CD4-positive, alpha-beta T cell treated with Interleukin-12 subunit alpha and Interleukin-12 subunit beta, for 1 hour (primary cell): ENCODE results near the gene SBF1.

Experiments
- DNase-seq: peaks from one replicate; pipeline ENCODE4 v3.0.0-alpha.2; 2020

Gene SBF1

GRCh38 chr22:50485221-50486131 lies 10.6 kb upstream of the SBF1 start:
- DNase-seq, result no peak

GRCh38 chr22:50483977-50484853 lies 9.4 kb upstream of the SBF1 start:
- no peak for DNase-seq

GRCh38 chr22:50483556-50483955 lies 8.7 kb upstream of the SBF1 start:
- no peak for DNase-seq

DNA sequence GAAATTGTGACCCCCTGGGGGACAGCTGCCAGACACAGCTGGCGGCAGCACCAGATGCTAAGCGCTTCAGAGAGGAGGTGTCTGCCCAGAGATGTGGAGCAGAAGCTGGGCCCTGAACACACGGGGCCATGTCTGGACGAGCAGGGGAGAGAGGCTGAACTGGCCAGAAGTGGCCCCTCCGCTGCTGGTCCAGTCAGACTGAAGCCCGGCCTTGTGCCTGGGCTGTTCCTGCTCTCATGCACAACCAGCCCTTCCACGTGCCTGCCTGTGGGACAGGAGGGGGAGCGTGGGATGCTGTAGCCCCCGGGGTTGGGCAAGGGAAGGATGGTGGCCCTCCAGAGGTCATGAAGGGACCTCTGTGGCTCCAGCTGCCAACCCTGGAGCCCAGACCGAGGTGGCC lies 8.3 kb upstream of the SBF1 start:
- DNase-seq, result no peak

DNA sequence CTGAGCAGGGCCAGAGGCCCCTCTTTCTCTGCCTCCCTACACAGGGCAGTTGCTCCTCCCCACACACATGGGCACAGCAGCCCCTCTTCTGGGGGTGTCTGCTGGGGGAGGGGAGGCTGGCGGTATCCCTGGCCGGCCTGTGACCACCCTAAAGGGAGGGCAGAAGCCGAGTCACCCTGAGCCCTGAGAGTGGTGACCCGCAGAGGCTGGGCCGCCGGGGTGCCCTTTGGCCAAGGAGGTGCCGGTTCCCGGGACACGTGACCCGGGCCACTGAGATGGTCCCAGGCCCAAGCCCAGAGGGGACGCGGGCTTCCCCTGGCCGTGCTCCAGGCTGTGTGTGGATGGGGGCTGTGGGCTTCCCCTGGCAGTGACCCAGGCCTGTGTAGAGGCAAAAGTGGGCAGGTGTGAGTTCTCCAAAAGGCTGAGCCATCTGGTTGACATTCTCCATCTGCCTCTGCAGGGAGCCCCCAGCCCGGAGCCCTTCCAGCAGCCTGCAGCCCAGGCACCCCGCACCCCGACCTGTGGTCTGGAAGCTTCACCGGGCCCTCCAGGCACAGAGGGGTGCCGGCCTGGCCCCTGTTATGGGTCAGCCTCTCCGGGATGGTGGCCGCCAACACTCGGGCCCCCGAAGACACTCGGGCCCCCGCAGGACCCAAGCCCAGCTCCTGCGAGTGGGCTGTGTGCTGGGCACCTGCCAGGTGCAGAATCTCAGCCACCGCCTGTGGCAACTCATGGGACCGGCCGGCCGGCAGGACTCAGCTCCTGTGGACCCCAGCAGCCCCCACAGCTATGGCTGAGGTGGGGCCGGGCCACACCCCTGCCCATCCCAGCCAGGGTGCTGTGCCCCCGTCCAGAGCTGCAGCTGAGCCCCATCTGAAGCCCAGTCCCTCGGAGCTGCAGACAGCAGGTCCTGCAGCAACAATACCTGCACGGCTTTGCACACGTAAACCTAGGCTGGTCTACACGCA lies 7.6 kb upstream of the SBF1 start:
- no peak for DNase-seq

DNA sequence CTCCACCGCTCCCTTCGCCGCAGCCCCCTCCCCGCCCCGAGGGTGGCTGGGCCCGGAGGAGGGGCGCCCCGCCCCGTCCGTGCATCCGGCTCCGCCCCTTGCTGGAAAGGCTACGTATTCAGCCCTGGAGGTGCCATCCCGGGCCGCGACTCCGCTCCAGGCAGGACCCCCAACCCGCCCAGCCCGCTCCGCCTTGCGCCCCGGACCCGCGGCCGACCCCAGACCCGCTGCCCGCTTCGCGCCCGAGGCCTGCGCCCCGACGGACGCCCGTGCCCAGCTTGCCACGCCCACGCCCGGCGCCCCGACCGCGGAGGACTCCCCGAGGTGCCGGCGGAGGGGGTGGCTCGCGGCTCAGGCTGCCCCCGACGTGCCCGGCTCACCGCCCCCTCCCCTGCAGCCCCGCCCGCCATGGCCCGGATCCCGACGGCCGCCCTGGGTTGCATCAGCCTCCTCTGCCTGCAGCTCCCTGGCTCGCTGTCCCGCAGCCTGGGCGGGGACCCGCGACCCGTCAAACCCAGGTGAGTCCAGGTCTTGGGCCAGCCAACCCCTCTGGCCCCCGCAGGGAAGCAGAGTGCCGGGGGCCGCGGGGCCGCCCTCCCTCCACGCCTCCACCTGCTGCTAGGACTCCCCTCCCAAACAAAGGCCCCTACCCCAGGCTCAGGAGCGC lies 6.7 kb upstream of the SBF1 start, which contains the start of gene ADM2:
Gene ADM2 (plus strand): TSS at position 104 of the 667 bp plus-strand sequence. CDS start 305 bp downstream, at position 409.
- peak; percentile 74 for DNase-seq

DNA sequence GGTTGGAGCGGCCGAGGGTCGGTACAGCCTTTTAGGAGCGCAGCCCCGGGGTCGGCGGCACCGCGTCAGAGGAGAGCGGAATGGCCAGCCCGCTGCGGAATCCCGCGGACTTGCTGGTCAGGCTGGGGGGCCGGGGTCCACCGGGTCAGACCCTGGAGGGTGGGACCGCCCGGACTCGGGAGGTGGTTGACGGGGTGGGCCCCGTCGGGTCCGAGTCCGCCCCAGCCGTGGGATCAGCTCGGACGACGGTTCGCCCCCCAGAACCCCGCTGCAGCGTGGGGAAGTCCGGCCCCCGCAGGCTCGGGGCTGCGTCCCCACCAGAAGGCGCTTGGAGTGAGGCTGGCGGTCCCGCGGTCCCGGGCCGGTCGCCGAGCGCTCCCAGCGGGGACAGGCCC lies 6.2 kb upstream of the SBF1 start:
- DNase-seq, result no peak

GRCh38 chr22:50479721-50480120 lies 4.9 kb upstream of the SBF1 start:
- DNase-seq, result no peak

DNA sequence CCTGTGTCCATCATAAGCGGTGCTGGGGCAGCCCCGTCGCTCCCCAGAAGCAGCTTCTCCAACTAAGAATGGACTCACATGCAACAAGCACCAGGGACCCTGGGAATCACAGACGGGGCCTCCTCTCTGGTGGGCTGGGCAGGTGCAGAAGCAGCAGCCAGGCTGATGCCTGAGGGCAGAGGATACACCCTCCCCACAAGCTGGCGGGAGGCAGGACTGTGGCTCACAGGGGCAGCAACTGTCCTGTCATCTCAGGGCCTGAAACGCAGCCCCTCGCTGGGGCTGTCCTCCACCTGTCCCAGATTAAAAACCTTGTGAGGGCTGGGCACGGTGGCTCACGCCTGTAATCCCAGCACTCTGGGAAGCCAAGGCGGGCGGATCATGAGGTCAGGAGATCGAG lies 3.1 kb upstream of the SBF1 start:
- no peak for DNase-seq

- DNase-seq, result no peak
Observed at GRCh38 chr22:50476868-50477267, 2.0 kb upstream of the SBF1 start.

DNA sequence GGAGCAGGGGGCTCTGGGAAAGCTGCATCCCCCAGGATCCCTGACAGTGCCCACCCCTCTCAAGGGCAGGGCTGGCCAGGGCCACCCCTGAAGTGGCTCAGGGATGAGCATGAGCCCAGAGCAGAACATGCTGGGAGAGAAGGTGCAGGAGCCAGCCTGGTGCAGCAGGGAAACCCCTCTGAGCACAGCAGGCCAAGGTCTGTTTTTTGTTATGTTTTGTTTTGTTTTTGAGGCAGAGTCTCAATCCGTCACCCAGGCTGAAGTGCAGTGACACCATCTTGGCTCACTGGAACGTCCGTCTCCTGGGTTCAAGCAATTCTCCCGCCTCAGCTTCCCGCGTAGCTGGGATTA lies 792 bp upstream of the SBF1 start:
- no peak for DNase-seq

- DNase-seq, result peak; percentile 22
Observed at GRCh38 chr22:50473855-50474671, 772 bp downstream of the SBF1 start.

DNA sequence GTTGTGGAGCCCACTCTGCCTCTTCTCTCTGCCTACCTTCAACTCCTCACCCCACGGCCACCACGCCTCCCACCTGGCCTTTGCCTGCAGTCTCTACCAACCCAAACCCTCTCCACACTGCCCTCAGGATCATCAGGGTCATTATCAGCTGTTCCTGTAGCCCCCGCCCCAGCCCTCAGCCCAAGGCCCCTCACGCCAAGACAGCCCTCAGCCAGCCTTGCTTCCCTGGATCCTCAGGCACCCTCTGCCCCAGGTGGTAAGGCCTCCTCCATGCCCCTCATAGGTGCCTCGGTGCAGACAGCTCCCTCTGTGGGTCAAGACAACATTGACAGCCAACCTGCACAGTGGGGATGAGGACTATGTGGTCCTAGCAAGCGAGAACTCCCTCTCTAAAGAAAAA lies 1.7 kb downstream of the SBF1 start:
- DNase-seq, result peak; percentile 68

DNA sequence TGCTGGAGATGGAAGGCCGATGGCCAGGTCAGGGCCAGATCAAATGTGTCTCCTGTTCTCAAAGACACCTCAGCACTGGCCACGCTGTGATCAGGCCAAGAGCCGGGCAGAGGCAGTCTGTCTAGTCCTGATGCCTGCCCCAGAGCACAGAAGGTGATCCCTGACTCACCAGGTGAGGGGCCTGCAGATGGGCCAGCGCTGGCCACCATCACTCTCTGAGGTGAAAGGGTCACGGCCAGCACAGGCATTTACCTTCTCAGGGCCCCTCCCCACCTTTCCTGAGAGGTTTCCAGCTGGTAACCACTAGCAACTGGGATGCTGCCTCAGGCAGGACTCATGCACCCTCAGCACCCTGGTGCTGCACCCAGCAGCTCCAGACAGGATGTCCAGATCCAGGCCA lies 2.9 kb downstream of the SBF1 start:
- no peak for DNase-seq

GRCh38 chr22:50471197-50471847 lies 3.5 kb downstream of the SBF1 start:
- DNase-seq, result no peak

DNA sequence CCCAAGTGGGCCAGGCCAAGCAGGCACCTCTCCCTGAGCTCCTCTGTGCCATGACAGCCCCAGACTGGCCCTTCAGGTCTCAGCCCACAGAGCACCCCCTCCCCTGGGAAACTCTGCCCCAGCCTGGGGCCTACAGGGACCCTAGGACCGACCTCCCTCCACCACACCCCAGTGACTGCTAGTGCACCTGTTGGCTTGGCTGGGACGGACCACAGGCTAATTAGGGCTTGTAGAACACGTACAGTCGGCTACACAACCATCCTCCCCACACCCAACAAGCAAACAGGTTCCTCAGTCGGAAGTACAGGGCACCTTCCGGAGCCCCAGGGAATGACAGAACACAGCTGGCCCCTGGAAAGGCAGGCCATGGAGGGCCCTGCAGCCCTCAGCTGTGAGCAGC lies 4.3 kb downstream of the SBF1 start:
- no peak for DNase-seq

- DNase-seq, result peak; percentile 98
Observed at GRCh38 chr22:50469377-50470305, 5.2 kb downstream of the SBF1 start.

GRCh38 chr22:50468626-50469025 lies 6.2 kb downstream of the SBF1 start:
- DNase-seq, result no peak

DNA sequence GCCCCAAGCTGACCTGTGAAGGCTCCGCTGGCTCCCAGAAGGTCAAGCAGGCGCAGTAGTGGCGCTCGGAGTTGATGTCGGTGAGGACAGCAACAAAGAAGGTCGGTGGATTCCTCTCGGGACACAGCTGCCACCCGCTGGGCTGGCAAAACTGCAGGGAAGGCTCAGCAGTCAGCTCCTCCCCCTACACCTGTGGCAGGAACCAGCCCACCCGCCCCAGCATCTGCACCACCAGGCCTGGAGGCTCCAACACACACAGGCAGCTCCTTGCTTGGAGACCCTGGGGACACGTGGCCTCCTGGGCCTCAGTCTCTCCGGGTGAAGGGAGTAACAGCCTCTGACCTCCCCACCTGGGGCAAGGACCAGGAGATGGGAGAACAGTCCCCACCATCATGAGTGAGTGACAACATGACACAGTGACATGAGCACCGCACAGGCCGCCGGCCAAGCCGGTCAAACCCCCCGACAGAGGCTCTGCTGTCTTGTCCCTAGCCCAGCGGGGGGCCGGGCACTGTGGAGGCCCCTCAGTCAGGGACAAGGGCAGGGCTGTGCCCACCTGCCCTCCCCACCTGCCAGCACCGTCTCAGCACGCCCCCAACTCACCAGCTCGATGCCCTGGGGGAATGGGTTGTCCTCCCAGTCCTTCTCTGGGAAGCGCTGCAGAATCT lies 6.9 kb downstream of the SBF1 start:
- DNase-seq, result no peak
